Measurements from ENCODE around the gene ADORA1. TPM values are rescaled to one million over a fixed set of nuclear protein-coding genes. Genes with fewer than 3 reads are reported as not detected.

ADORA1 gene
- total RNA-seq, 1 donor from 2014 or later = 0.14 TPM

- Mint-ChIP-seq H3K4me3 (ENCODE audit: low read depth) (no peak overlapping the region), H3K27ac (no peak overlapping the region), H3K4me1 (ENCODE audit: low read depth) (no peaks in the 10 kb centered on the region), H3K9me3 (ENCODE audit: low read depth) (no peaks in the 10 kb centered on the region), H3K27me3 (peaks cover 78% of the 10 kb centered on the region), H3K36me3 (ENCODE audit: insufficient read depth) (no peaks in the 10 kb centered on the region)
- no peak for TF ChIP-seq CTCF (IDR thresholded peaks at IDR 0.05; ENCODE audit: unreplicated experiment)
- DNase-seq (ENCODE audit: low spot score, unreplicated experiment) = no peak
Measured at GRCh38 chr1:203199002-203199401, 71.5 kb downstream of the ADORA1 start.

GRCh38 chr1:203199481-203199815, 71.9 kb downstream of the ADORA1 start:
- H3K4me1 Mint-ChIP-seq (ENCODE audit: low read depth) = no peaks in the 10 kb centered on the region
- peaks cover 76% of the 10 kb centered on the region for H3K27me3 Mint-ChIP-seq
- DNase-seq (ENCODE audit: low spot score, unreplicated experiment) = no peak
- H3K36me3 Mint-ChIP-seq (ENCODE audit: insufficient read depth) = no peaks in the 10 kb centered on the region
- TF ChIP-seq CTCF (IDR thresholded peaks at IDR 0.05; ENCODE audit: unreplicated experiment) = no peak
- no peaks in the 10 kb centered on the region for H3K9me3 Mint-ChIP-seq (ENCODE audit: low read depth)
- no peak overlapping the region for H3K27ac Mint-ChIP-seq
- H3K4me3 Mint-ChIP-seq (ENCODE audit: low read depth) = no peak overlapping the region

GRCh38 chr1:203199816-203200571, 72.5 kb downstream of the ADORA1 start:
- no peak overlapping the region for H3K27ac Mint-ChIP-seq
- no peak for TF ChIP-seq CTCF (IDR thresholded peaks at IDR 0.05; ENCODE audit: unreplicated experiment)
- no peak for DNase-seq (ENCODE audit: low spot score, unreplicated experiment)
- H3K9me3 Mint-ChIP-seq (ENCODE audit: low read depth) = no peaks in the 10 kb centered on the region
- H3K4me3 Mint-ChIP-seq (ENCODE audit: low read depth) = no peak overlapping the region
- H3K36me3 Mint-ChIP-seq (ENCODE audit: insufficient read depth) = no peaks in the 10 kb centered on the region
- H3K27me3 Mint-ChIP-seq = peaks cover 81% of the 10 kb centered on the region
- H3K4me1 Mint-ChIP-seq (ENCODE audit: low read depth) = no peaks in the 10 kb centered on the region

- Mint-ChIP-seq H3K4me3 (ENCODE audit: low read depth) (no peak overlapping the region), H3K4me1 (ENCODE audit: low read depth) (no peaks in the 10 kb centered on the region), H3K27me3 (peaks cover 77% of the 10 kb centered on the region), H3K9me3 (ENCODE audit: low read depth) (no peaks in the 10 kb centered on the region), H3K36me3 (ENCODE audit: insufficient read depth) (no peaks in the 10 kb centered on the region), H3K27ac (no peak overlapping the region)
- no peak for DNase-seq (ENCODE audit: low spot score, unreplicated experiment)
- TF ChIP-seq CTCF (IDR thresholded peaks at IDR 0.05; ENCODE audit: unreplicated experiment) = no peak
Measured at GRCh38 chr1:203200916-203201315, 73.4 kb downstream of the ADORA1 start.

GRCh38 chr1:203201516-203202205, 74.1 kb downstream of the ADORA1 start:
- no peak for DNase-seq (ENCODE audit: low spot score, unreplicated experiment)
- TF ChIP-seq CTCF (IDR thresholded peaks at IDR 0.05; ENCODE audit: unreplicated experiment) = no peak
- H3K36me3 Mint-ChIP-seq (ENCODE audit: insufficient read depth) = no peaks in the 10 kb centered on the region
- H3K27ac Mint-ChIP-seq = no peak overlapping the region
- peaks cover 76% of the 10 kb centered on the region for H3K27me3 Mint-ChIP-seq
- peaks cover 2% of the 10 kb centered on the region for H3K4me1 Mint-ChIP-seq (ENCODE audit: low read depth)
- H3K4me3 Mint-ChIP-seq (ENCODE audit: low read depth) = no peak overlapping the region
- H3K9me3 Mint-ChIP-seq (ENCODE audit: low read depth) = no peaks in the 10 kb centered on the region

Data from progenitor cell of endocrine pancreas (in vitro differentiated cells).